ENCODE results near the gene STAG1.

DNA sequence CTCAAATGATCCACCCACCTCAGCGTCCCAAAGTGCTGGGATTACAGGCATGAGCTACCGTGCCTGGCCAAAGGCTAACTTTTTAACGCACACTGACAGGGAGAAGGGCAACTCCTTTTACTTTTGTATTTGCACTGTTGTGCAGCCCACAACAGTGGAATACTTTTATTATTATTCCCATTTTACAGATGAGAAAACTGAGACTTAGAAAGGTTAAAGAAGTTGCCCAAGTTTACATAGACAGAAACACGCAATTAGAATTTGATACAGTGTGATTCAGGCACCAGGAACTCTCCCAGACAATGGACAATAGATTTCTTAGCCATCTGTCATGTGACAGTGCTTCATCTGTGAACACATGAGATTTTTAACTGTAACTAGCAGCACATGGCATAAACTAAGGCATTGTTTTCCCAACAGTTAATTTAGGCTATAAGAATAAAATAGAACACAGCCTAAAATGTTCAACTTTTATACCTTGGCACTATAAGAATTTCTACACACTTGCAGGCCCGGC lies 18.8 kb downstream of the STAG1 start:
- no peak for TF ChIP-seq POLR2AphosphoS5 (IDR thresholded peaks at IDR 0.05; ENCODE audit: low read depth, low read length)
- TF ChIP-seq POLR2A (IDR thresholded peaks at IDR 0.05; ENCODE audit: low read depth, low read length): no peak
- no peak for TF ChIP-seq POU2F2 (IDR thresholded peaks at IDR 0.05; ENCODE audit: low read depth, low read length)
- no peak for TF ChIP-seq TAF1 (IDR thresholded peaks at IDR 0.05; ENCODE audit: low read depth, low read length)
- no peak for TF ChIP-seq SPI1 (IDR thresholded peaks at IDR 0.05; ENCODE audit: low read depth, low read length)
- TF ChIP-seq PAX5 (IDR thresholded peaks at IDR 0.05; ENCODE audit: insufficient read depth, low read length, severe bottlenecking): no peak

Data from GM12891 (cell line).